GM23338 (cell line): ENCODE data around the gene SC5D. TPM values are rescaled to one million over a fixed set of nuclear protein-coding genes. Genes with fewer than 3 reads are reported as not detected.

ENCODE experiments used
- ATAC-seq: fragments of 200-7000 bp; cut with Tn5 transposase; 3 replicates; pipeline ENCODE4 v1.9.1; 2020
- DNase-seq: peaks from one replicate; pipeline ENCODE4 v3.0.0-alpha.2; 2015; ENCODE audit warnings: low spot score
- H2AFZ ChIP-seq: fragments of 200-600 bp; sonication (generic); 2 replicates; pipeline ENCODE4 v1.8.0; 2016; ENCODE audit warnings: antibody characterized with exemption, mild to moderate bottlenecking, moderate library complexity
- H3F3A ChIP-seq: fragments of 200-600 bp; sonication (generic); replicated peaks from 2 replicates; pipeline ENCODE4 v1.8.0; 2017; ENCODE audit warnings: antibody characterized with exemption, mixed run types, low read depth
- H3K27ac ChIP-seq: fragments of 200-600 bp; sonication (generic); 2 replicates; pipeline ENCODE4 v1.6.1; 2016; ENCODE audit warnings: low read depth
- H3K27me3 ChIP-seq: fragments of 200-600 bp; sonication (generic); 2 replicates; pipeline ENCODE4 v1.8.0; 2016; ENCODE audit warnings: mild to moderate bottlenecking, mixed run types, moderate library complexity; ENCODE audit not compliant: insufficient read depth
- H3K36me3 ChIP-seq: fragments of 200-600 bp; sonication (generic); 2 replicates; pipeline ENCODE4 v1.8.0; 2016; ENCODE audit warnings: mild to moderate bottlenecking; ENCODE audit not compliant: insufficient read depth
- H3K4me1 ChIP-seq: fragments of 200-600 bp; sonication (generic); 2 replicates; pipeline ENCODE4 v1.8.0; 2016; ENCODE audit warnings: mild to moderate bottlenecking, moderate library complexity; ENCODE audit not compliant: insufficient read depth
- H3K4me2 ChIP-seq: fragments of 200-600 bp; sonication (generic); 2 replicates; pipeline ENCODE4 v1.7.1; 2017; ENCODE audit warnings: mixed run types
- H3K4me3 ChIP-seq: fragments of 200-600 bp; sonication (generic); 2 replicates; pipeline ENCODE4 v1.6.1; 2016; ENCODE audit warnings: mixed run types
- H3K79me2 ChIP-seq: fragments of 200-600 bp; sonication (generic); replicated peaks from 2 replicates; pipeline ENCODE4 v1.8.0; 2017; ENCODE audit warnings: mild to moderate bottlenecking; ENCODE audit not compliant: insufficient read depth
- H3K9me2 ChIP-seq: fragments of 200-600 bp; sonication (generic); 2 replicates; pipeline ENCODE4 v1.8.0; 2017; ENCODE audit not compliant: insufficient read depth
- H4K20me1 ChIP-seq: fragments of 200-600 bp; sonication (generic); replicated peaks from 2 replicates; pipeline ENCODE4 v1.8.0; 2017; ENCODE audit warnings: mild to moderate bottlenecking; ENCODE audit not compliant: insufficient read depth
- H3K27ac Mint-ChIP-seq: 2 replicates; pipeline ENCODE4 v1.8.0; 2020; ENCODE audit warnings: inconsistent platforms, mild to moderate bottlenecking, moderate library complexity, mixed read lengths
- H3K27me3 Mint-ChIP-seq: 3 replicates; pipeline ENCODE4 v1.8.0; 2022; ENCODE audit warnings: low read depth, mild to moderate bottlenecking, moderate library complexity, mixed read lengths, inconsistent platforms; ENCODE audit not compliant: insufficient read depth, poor library complexity
- H3K36me3 Mint-ChIP-seq: 3 replicates; pipeline ENCODE4 v1.8.0; 2021; ENCODE audit warnings: low read depth, mild to moderate bottlenecking, inconsistent platforms, moderate library complexity, mixed read lengths
- H3K4me1 Mint-ChIP-seq: 3 replicates; pipeline ENCODE4 v1.8.0; 2020; ENCODE audit warnings: mild to moderate bottlenecking, inconsistent platforms, mixed read lengths
- H3K4me3 Mint-ChIP-seq: 3 replicates; pipeline ENCODE4 v1.8.0; 2021; ENCODE audit warnings: moderate library complexity, mild to moderate bottlenecking, inconsistent platforms, mixed read lengths
- H3K9me3 Mint-ChIP-seq: 3 replicates; pipeline ENCODE4 v1.8.0; 2020; ENCODE audit warnings: moderate library complexity, mild to moderate bottlenecking, inconsistent platforms, mixed read lengths
- CREB1 ChIP-seq: fragments of 250-450 bp; sonication (Bioruptor Pico); IDR thresholded peaks from 2 replicates; pipeline ENCODE4 v1.5.0; 2020; ENCODE audit warnings: low read depth, mild to moderate bottlenecking, moderate library complexity
- CTCF ChIP-seq, 2 experiments: fragments of 200-600 bp in 1 of 2; sonication (generic) in 1 of 2; conservative IDR thresholded peaks; 2 replicates each; pipeline versions ENCODE4 v1.5.1 to v1.6.1; 2016 to 2017; ENCODE audit warnings: antibody characterized with exemption in 2 of 2, low read depth in 2 of 2, mild to moderate bottlenecking in 2 of 2, moderate library complexity in 1 of 2
- ETS1 ChIP-seq: IDR thresholded peaks from 2 replicates; pipeline ENCODE4 v1.6.1; 2016; ENCODE audit warnings: antibody characterized with exemption
- EZH2 ChIP-seq: fragments of 200-600 bp; sonication (generic); IDR thresholded peaks from one replicate; pipeline ENCODE4 v1.8.0; 2017; ENCODE audit warnings: antibody characterized with exemption, mild to moderate bottlenecking, low read depth; ENCODE audit not compliant: unreplicated experiment
- EZH2phosphoT487 ChIP-seq: fragments of 200-600 bp; sonication (generic); IDR thresholded peaks from one replicate; pipeline ENCODE4 v1.8.1; 2018; ENCODE audit warnings: antibody characterized with exemption; ENCODE audit not compliant: unreplicated experiment
- JUNB ChIP-seq: IDR thresholded peaks from one replicate; pipeline ENCODE4 v1.6.1; 2016; ENCODE audit warnings: antibody characterized with exemption; ENCODE audit not compliant: unreplicated experiment
- NANOG ChIP-seq: IDR thresholded peaks from 2 replicates; pipeline ENCODE4 v1.6.1; 2016; ENCODE audit warnings: antibody characterized with exemption, borderline replicate concordance
- POLR2AphosphoS5 ChIP-seq: IDR thresholded peaks from 2 replicates; pipeline ENCODE4 v1.6.1; 2016; ENCODE audit warnings: antibody characterized with exemption, low read depth
- REST ChIP-seq: IDR thresholded peaks from one replicate; pipeline ENCODE4 v1.6.1; 2018; ENCODE audit warnings: antibody characterized with exemption; ENCODE audit not compliant: unreplicated experiment
- STAT1 ChIP-seq: IDR thresholded peaks from one replicate; pipeline ENCODE4 v1.6.1; 2016; ENCODE audit warnings: antibody characterized with exemption; ENCODE audit not compliant: unreplicated experiment
- ZNF114 ChIP-seq: fragments of 250-450 bp; sonication (Bioruptor Pico); IDR thresholded peaks from 2 replicates; pipeline ENCODE4 v1.5.0; 2020; ENCODE audit warnings: mild to moderate bottlenecking, moderate library complexity
- ZNF331 ChIP-seq: fragments of 250-450 bp; sonication (Bioruptor Pico); IDR thresholded peaks from 2 replicates; pipeline ENCODE4 v1.5.0; 2020; ENCODE audit warnings: low read depth, mild to moderate bottlenecking, moderate library complexity
- ZNF462 ChIP-seq: fragments of 250-450 bp; sonication (Bioruptor Pico); IDR thresholded peaks from 2 replicates; pipeline ENCODE4 v1.5.0; 2020; ENCODE audit warnings: mild to moderate bottlenecking, moderate library complexity
- polyA plus RNA-seq: library from polyadenylated mRNA; unstranded; fragments of >200 nt; fragmentation: Nextera tagmentation; extraction: Ambion mirVana; gene quantifications from 2 replicates; pipeline ENCODE4 v1.2.1, GENCODE V29; 2016
- total RNA-seq: library from RNA; depleted of rRNA; stranded (reverse); fragments of >200 nt; shearing (Covaris generic); gene quantifications from 2 replicates; pipeline ENCODE4 v1.2.3, GENCODE V29; 2014

SC5D gene
- total and polyA plus RNA-seq, 2 experiments from 2014 or later = 79.0 to 138 TPM

- no peaks in the 10 kb centered on the region; the same call in 1 of the 2 replicates for H3K36me3 ChIP-seq
- H3F3A ChIP-seq = no peaks in the 10 kb centered on the region
- no peak overlapping the region for H3K4me3 ChIP-seq
- H3K9me2 ChIP-seq = peaks cover 2% of the 10 kb centered on the region; the same call in 1 of the 2 replicates
- Mint-ChIP-seq H3K27me3 (no peaks in the 10 kb centered on the region), H3K9me3 (peaks cover 13% of the 10 kb centered on the region), H3K36me3 (no peaks in the 10 kb centered on the region), H3K4me3 (no peak overlapping the region), H3K4me1 (peaks cover 12% of the 10 kb centered on the region), H3K27ac (no peak overlapping the region)
- no peak overlapping the region for H3K27ac ChIP-seq
- TF ChIP-seq ZNF462 (CRISPR knock-in tag) (no peak), POLR2AphosphoS5 (no peak), EZH2phosphoT487 (no peak), CTCF (conservative IDR thresholded peaks at IDR 0.05; ENCODE audit: low read depth in 2 of 2) (no peak), EZH2 (no peak), ZNF331 (CRISPR knock-in tag) (no peak), ZNF114 (no peak), STAT1 (no peak), JUNB (no peak), CREB1 (CRISPR knock-in tag) (no peak), ETS1 (no peak), NANOG (no peak), REST (no peak)
- peaks cover 13% of the 10 kb centered on the region for H3K4me1 ChIP-seq
- H3K27me3 ChIP-seq = no peaks in the 10 kb centered on the region
- 0 out of 2 replicates have a peak overlapping the region, but pooled peaks have one; percentile 59 for H2AFZ ChIP-seq
- H4K20me1 ChIP-seq = no peaks in the 10 kb centered on the region
- H3K79me2 ChIP-seq = no peaks in the 10 kb centered on the region
- no peak for ATAC-seq
- no peak overlapping the region for H3K4me2 ChIP-seq
- DNase-seq = no peak
These were observed 24.0 kb upstream of the SC5D start for GRCh38 chr11:121268581-121268980.
